ENCODE measurements around the gene SDCBP2.

The SDCBP2 gene, protein sequence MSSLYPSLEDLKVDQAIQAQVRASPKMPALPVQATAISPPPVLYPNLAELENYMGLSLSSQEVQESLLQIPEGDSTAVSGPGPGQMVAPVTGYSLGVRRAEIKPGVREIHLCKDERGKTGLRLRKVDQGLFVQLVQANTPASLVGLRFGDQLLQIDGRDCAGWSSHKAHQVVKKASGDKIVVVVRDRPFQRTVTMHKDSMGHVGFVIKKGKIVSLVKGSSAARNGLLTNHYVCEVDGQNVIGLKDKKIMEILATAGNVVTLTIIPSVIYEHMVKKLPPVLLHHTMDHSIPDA

DNA sequence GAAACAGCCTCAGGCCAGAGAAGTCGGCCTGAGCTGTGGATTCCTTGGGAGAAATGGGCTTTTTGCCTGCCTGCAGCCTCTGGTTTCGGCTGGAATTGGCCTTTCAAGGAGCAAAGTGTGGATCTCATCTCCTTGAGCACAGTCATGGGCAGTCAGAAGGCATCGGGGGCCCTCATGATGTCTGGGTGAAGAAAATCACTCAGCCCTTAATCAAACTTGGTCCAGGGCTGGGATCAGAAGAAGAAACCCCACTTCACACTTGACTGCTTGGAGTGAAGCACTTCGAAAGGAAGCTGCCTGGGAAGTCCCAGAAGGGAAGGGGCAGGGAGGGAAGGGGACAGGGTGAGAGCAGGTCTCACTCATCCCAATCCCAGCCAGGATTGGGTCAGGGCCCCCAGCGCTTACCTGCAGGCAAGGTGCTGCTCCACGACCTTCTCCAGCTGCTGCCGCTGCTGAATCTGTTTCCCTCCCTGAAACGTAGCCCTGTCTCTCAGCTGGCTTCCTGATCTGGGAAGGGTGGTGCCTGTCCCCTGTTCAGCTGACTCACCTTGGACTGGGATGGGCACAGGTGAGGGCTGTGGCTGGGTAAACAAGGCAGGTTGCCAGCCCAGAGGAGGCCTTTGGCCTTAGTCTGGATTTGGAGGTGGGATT, at the start of gene SDCBP2:
Gene SDCBP2 (minus strand): TSS at position 460 of the 651 bp plus-strand sequence. CDS start 8,723 bp downstream, outside the sequence.
- no peak for DNase-seq

DNA sequence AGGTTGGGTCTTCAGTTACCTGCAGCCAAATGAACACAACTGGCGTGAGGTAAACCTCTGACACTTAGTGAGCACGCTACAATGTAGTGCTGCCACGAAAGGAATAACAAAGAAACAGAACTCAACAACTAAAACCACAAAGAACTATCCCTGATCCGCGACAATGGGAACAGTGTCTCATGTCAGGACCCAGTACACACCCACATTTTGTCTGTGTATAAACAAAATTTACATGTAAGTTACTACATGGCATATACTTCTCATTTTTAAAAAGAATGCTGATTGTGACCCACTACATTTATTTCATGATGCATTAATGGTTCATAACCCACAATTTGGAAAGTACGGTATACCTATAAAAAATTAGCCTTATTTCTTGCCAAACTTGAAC, 49.8 kb upstream of the SDCBP2 start:
- no peak for DNase-seq

DNA sequence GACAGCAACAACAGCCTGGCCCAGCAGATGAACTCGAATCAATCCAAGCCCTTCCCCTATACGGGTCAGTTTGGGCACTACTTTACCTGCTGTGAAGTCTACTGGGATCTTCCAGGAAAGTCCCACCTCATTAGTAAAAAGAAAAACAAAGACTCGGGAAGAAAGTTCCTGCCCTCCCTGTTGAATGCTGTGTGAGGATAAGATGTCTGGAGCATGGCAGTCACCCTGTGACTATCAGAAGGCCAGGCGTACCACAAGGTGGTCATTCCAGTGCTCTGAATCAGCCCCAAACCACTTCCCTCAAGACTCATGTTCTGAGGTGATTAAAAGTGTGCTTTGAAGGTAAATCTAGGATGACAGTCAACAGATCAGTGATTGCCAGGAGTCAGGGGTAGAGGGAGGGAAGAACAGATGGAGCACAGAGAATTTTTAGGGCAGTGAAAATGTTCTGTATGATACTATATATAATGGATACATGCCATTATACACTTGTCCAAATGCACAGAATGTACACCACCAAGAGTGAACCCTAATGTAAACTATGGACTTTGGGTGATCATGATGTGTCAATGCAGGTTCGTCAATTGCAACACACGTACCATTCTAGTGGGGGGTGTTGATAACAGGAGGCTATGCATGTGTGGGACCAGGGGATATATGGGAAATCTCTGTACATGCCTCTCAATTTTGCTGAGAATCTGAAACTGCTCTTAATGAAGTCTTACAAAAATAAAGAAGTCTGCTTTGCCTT, 49.2 kb upstream of the SDCBP2 start:
- DNase-seq: no peak

DNA sequence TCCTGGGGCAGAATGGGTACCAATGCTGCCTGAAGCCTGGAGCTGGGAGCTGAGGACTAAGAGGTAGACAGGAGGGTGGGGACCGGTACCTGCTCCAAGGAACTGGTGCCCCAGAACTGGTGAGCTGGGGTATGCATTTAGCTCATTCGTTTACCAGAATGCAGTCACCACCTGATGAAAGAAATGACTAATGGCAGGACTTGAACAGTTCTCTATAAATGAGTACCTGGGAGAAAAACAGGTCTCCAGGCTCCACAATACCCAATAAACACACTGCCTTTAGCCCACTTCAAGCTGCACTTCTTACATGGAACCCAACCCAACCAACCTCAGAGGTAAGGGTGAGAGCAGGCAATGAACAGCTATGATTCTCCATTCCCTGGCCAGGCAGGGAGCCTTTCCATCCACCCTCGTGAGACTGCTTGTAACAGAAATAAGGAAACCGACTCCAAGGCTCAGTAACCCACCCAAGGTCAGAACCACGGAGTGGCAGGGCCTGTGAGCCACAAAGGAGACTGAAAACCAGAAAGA, 48.5 kb upstream of the SDCBP2 start:
- DNase-seq: no peak

DNA sequence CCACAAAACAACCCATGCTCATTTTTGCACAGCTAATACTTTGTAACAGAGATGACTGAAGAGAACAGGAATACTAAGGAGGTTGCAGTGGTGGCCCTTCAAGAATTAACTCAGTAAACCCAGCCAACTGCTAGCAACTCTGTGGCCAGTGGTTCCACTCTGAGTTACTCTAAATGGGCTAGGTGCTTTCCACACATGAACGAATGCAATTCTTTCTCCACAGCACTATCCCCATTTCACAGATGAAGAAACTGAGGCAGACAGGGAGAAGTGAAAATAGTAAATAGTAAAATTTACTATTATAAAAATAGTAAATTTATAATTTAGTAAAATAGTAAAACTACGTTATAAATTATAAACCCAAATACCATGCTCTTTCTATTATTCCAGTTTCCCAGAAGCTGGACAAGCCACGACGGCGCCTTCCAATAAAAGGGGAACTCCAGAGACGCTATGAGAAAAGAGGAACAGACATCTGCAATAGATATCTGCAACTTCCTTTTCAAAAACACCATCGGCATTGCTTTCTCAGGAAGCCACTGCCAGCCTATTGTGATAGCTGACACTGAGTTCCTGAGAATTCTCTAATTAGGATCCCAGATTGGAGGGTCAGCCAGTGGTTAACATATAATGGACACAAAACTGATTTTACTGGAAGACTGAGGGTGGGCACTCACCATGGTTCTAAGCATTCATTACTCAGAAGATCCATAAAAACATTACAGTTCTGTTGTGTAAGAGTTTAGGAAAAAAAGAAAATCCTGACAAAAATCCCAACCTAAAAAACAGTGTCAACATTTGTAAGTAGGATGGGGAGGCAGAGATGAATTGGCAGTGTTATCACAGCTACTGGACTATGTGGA, 47.7 kb upstream of the SDCBP2 start:
- DNase-seq: no peak

DNA sequence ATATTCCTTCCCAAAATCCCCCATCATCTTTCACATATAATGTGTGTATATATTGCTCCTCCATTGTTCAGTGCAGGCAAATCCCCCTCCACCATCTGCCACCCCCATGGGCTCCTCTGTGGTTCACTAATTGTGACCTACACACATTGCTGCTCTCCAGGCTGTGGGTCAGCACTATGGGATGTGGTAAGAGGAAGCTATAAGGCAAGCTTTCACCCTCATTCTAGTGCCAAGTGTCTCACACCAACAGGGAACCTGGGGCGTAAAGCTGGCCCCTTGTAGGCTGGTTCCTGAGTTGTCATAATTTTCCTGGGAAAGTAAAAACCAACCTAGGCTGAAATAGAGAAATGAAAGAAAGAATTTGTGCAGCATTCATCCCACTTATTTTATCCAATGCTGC, 47.1 kb upstream of the SDCBP2 start:
- DNase-seq: no peak

DNA sequence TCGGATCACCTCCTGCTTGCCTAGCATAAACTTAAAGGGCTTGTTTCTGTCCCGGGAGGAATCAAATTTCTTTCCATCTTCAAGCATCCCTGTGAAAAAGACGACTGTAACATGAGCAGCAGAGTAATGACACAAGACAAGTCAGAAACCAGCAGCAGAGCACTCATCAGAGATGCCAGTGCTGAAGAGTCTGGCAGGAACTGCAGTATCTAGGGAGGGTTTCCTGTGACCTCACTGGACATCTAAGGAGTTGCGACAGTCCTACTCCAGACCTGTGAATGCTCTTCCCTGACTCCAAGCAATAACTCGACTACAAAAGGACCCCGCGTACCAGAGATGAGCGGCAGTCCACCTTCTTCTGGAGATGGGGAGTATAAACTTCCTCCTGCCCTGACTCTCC, 46.6 kb upstream of the SDCBP2 start:
- peak; percentile 21 for DNase-seq

DNA sequence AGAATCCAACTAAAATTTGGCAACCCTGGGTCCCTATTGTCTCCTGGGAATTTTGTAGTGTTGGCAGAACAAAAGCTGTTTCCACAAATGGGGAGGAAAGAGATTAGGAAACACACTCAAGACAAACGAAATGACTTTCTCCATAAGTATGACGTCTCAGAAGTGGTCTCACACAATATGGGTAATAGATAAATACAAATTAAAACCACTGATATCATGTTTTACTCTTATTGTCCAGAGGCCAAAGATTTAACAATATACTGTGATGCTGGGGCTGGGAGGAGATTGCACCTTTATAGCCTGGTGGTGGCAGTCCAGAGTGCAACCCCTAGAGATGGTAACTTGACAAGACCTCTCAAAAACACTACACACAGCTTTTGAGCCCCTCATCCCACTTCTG, 45.3 kb upstream of the SDCBP2 start:
- no peak for DNase-seq

DNA sequence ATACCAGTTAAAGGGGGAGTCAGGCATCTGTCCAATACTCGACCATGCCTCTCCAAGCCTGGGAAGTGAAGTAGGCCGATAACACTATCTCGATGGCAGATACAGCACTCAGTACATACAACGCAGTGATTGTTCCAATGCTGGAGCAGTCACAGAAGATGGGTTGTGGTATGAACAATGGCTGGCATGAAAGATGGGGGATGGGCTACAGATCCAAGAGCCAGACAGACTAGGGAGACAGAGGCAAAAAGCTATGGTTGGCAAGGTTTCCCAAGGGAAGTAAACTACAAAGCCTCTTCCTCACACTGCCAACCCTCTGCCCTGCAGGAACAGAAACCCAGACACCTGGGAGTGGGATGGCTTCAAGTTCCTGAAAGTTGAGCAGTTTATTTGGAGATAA, 44.7 kb upstream of the SDCBP2 start:
- no peak for DNase-seq

DNA sequence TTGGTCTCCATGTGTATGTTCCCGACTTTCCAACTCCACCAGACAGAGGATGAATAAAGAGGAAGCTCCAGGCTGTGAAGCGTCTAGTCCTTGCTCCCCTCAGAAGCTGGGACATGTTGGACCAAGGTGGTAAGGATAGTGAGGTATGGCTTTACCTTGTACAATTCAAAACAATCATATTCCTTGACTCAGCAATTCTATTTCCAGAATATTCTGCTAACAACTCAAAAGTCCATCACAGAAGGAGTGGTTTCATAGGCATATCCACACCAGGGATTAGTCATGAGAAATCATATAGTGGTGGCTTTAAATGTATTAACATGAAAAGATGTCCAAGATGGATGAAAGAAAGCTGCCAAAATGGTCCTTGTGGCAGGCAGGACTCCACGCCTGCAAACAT, 44.1 kb upstream of the SDCBP2 start:
- DNase-seq: no peak

DNA sequence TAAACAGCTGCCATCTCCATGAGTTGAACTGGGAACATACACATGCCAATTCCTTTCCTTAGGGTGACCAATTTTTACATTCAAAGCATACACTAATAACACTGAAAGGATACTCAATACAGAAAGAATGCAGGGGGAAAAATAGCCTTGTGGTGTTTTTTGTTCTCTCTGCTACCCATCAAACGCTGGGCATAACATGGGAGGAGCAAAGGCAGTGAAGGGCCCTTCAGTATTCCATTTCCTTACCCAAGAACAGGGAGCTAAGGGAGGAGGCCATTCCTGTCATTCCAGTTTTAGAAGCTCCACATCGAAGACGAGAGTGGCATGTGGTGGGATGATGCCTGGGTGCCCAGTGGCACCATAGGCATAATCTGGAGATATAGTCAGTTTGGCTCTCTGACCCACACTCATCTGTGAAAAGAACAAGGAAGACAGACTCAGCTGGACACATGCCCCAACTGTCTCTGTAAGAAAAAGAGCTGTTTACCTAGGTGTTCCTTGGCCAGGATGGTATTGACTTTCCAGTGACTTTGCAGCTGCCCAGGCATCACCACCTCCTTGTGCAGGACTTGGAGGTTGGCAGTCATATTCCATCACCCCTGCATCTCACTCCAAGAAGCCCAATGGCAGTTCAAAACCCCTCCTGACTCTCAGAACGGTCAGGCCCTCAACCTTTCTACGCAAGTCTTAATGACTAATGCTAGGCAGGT, 43.0 kb upstream of the SDCBP2 start:
- DNase-seq: no peak

DNA sequence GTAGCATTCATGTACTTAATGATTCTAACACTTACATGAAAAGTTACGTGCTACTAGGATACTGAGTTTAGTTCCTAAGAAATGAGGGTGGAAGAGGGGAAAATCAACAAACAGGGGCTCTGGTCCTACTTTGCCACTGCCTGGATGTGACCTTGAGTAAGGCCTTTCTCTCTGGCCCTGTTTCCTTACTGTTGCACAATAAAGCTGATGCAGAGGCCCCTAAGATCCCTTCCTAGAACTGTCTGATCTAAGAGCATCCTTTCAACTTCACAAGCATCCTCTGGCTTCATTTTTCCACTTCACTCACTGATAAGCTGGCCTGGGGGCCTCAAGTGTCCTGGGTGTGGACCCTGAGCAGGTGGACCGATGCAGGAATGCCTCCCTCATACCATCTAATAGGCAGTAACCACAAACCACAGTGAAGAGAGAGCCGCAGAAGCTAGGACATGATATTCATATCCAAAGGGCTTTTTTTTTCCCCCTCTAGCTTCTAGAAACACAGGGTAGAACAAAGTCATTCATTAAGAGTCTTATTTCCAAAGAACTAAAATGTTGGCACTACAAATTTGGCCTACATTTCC, 42.4 kb upstream of the SDCBP2 start:
- DNase-seq: no peak

DNA sequence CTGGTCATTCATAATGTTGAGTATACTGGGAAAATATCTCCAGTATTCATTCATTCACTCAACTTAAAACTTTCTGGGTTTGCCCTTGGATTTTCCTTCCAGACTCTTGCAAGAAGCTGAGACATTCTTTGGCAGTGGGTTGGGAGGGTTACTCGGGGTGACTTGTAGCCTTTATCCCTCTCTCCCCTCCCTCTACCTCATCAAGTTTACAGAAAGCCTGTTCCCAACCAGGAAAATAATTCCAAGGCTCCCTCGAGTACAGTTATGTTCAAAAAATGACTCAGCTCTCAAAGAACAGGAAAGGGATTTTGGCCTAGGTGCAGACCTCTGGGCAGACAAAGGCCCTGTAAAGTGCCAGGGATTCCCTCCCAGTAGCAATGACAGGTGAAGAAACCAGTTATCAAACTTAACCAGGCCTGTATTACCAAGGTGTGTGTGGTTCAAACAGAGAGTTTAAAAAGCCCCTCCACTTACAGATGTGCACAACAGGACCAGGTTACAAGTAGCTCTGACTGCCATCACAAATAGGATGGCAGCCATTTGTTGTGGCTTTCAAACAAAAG, 41.7 kb upstream of the SDCBP2 start:
- DNase-seq: no peak

DNA sequence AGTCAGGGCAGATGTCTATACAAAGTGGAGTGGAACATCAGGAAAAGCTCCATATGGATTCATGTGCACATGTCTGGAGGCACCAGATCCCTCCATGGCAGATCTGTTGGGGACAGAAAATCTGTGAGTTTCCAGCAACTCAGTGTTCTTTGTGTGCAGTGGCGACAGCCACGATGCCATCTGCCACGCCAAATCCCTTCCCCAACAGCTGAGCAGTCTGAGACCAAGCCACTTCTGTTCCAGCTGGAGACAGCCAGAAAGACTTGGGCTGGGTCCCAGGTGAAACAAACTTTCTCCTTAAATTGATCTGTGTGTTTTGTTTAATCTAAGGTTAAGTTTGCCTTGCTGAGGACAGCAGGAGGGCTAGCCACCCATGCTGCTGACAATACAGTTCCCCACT, 41.0 kb upstream of the SDCBP2 start:
- no peak for DNase-seq

DNA sequence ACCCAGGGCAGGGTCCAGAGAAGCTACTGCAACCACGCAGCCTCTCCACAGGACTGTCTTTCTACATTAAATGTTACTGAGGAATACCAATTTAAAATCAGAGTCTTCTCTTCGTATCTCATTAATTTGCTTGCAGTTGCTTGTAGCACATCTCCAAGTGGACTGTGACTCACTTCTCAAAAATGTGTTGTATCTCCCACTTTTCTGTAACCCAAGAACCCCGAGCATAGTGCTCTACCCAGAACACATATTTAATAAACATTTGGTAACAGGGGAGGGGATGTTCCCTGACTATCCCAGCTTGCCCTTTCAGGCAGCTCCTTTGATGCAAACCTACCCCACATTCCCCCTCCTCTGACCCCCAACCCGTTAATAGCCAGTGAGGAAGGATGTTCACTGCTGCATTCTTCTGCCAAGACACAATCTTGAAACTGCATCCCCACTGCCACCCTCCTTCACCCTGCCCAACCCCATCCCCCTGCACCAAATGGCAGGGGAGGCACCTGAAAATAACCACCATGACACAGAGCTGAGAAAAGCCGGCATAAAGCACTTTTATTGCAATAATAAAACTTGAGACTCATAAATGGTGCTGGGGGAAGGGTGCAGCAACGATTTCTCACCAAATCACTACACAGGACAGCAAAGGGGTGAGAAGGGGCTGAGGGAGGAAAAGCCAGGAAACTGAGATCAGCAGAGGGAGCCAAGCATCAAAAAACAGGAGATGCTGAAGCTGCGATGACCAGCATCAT, 39.7 kb upstream of the SDCBP2 start:
- no peak for DNase-seq

DNA sequence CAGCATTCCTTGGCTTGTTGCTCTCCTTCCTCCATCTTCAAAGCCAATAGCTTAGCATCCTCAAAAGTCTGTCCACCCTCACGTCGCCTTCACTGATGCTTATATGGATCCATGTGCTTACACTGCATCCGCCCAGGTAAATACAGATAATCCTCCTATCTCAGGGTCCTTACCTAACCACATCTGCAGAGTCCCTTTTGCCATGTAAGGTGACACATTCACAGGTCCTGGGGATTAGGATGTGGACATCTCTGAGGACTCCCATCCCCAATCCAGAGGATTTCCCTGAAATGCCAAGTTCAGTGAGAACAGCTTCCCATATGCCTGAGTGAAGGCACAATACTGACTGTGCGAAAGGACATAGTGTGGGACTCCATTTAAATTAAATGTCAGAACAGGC, 38.5 kb upstream of the SDCBP2 start:
- DNase-seq: no peak

DNA sequence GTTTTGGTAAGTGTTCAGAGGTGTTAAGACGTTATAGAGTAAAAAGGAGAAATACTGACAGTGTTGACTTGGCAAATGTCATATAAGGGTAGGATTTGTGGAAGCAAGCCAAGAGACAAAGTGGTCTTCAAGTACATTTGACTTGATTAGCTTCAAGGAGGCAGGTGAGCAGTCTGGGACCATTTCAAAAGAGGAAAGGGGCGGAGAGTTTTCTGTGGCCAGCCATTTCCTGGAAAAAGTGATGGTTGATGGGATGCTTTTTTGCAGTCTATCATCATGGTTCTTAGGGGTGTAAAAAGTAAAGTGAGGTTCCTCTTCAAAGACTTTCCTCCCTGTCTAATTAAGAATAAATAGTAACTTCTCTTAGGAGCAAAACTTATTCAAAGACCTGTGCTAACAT, 35.2 kb upstream of the SDCBP2 start:
- no peak for DNase-seq

DNA sequence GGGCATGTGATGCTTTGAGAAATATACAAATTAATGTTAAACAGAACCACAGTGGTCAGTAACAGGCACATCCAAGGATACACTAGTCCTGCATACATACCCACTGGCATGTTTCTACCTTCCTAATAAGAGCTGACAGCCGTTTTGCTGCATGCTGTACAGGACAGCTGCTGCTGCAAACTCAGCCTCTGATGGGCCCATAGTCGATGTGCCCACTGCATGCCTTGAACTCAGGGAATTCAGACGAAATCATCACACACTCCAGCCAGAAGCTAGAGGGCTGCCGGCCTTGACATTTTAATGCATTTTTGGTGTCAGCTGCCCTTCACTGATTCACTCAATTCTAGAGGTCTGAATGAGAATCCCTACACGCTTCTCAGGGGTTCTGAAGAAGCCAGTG, 34.6 kb upstream of the SDCBP2 start:
- DNase-seq: no peak

DNA sequence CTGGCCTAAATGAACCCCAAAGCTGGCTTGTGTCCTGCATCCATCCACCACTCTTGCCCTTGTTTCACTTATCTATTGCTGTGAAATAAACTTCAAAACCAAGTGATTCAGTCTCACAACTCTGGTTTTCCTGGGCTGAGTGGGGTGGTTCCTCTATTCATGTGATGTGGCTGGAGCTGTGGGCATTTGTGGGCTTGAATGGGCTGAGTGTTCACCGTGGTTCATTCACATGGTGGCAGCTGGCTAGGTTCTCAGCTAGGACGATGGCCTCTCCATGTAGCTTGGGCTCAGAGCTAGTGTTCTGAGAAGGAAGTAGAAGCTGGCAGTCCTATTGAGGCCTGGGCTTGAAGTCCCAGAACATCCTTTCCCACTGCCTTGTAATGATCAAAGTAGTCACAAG, 33.5 kb upstream of the SDCBP2 start:
- DNase-seq: no peak

DNA sequence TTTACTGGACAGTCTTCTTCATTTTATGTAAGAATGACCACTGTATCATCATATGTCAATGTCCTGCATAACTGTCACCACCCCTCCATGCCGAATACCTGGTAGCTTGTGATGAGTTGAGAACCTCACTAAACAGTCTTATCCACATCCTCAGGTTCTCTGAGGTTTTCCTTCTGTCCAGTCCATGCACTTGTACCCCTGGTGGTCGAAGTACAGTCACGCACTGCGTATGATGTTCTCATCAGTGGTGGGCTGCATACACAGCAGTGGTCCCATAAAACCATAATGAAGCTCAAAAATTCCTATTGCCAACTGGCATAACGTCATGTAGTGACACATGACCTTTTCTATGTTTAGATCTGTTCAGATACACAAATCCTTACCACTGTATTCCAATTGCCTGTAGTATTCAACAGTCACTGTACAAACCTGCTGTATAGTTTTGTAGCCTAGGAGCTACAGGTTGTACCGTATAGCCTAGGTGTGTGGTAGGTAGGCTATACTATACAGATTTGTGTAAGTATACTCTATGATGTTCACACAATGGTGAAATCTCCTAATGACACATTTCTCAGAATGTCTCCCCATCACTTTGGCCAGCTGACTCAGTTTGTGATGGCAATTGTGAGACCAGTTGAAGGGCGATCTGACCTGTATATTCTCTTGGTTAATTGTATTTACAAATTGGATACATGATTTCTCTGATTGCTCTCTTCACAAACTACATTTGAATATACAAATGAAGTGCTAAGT, 31.3 kb upstream of the SDCBP2 start:
- no peak for DNase-seq

Measured in NCI-H187 treated with DMSO at 0.1 percent for 48 hours (cell line).